Putamen (tissue), 1 donor: Measurements from ENCODE around the gene BTBD16.
A peak's percentile ranks its signal among the peaks of the same experiment; 100 is the strongest.

Experiments
- DNase-seq: peaks from one replicate; pipeline ENCODE4 v3.0.0-alpha.2; 2016; ENCODE audit warnings: low spot score

BTBD16 gene

GRCh38 chr10:122294511-122295450 lies 23.7 kb downstream of the BTBD16 start:
- DNase-seq: no peak

DNA sequence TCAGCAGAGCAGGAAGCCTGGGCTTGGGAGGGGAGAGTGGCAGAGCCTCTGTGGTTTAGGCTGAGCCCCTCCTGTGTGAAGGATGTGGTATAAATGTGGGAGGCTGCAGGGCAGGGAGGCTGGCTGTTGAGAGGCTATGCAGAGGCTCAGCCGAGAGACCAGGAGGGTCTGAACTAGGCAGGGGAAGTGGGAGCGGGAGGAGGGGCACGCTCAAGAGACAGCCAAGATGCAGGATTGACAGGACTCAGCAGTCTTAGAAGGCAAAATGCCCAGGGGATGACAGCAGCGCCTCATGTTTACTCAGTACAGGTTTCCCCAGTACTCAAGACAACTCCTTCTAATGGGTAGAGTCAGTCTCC lies 24.3 kb downstream of the BTBD16 start:
- DNase-seq: no peak

GRCh38 chr10:122296363-122297120 lies 25.4 kb downstream of the BTBD16 start:
- no peak for DNase-seq

DNA sequence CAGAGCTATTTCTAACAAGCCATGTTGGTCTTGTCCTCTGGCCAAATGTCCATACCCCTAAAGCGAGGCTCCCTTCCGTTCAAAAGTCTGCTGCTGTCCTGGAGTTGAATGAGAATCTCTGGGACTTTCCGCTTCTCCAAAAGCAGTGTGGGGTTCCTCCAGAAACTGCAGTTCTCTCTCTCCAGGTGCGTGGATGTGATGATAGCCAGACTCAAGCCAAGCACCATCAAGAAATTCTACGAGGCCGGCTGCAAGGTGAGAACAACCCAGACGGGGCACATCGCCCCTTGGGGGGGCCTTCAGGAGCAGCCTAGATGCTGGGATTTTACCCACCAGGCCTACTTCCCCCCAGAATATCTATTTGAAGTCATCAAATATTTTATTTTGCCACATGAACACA lies 26.5 kb downstream of the BTBD16 start:
- DNase-seq: no peak

GRCh38 chr10:122298206-122298597 lies 27.1 kb downstream of the BTBD16 start:
- DNase-seq: no peak

DNA sequence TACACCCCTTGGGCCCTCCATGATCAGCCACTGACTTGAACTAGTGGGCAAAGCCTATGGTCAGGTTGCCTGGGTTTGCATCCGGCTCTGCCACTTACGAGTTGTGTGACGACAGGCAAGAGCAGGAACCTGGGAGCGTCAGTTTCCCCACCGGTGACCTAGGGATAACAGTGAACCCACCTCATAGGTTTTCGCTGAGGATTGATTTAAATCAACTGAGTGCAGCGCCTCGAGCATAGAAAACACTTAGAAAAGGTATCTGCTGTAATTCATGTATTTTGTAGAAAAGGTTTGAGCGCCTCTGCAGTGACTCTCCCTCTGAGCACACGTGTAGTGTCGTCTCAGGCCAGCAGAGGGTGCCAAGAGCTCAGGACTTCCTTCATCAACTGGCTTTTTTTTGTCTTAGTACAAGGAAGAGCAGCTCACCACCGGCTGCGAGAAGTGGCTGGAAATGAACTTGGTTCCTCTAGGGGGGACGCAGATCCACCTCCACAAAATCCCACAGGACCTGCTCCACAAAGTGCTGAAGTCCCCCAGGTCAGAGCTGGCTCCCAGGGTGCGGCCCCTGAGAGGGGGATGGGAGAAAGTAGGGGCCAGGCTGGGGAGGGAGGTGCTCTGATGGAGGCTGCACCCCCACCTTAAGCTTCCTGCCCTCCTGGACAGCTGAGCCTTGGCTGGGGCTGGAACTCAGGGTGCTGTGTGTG lies 27.7 kb downstream of the BTBD16 start:
- peak; percentile 85 for DNase-seq

DNA sequence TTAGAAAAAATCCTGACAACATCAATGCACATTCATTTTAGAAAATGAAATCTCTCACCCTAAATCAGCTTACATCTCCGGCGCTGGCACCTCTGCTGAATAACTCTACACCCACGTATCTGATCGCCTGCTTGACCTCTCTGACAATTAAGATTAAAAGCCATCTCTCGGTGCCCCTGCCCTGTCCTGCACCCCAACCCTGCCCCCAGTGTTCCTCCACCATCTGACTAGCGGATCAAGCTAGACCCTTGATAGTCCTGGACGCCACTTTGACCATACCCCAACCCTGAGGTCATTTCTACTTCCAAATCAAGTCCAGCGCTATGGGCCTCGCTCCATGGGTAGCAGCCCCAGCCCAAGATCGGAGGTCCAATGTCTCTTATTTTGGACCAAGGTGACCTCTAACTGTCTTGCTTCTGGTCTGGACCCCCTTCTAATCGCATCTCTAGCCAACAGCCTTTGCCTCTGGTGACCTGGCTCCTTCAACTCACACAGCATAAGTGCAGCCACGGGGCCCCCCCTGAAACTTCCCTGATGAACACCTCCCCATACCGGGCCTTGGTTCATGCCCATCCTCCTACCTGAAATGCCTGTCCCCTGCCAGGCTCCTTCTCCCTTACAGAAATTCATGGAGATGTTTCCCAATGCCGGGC lies 28.5 kb downstream of the BTBD16 start:
- DNase-seq: no peak

DNA sequence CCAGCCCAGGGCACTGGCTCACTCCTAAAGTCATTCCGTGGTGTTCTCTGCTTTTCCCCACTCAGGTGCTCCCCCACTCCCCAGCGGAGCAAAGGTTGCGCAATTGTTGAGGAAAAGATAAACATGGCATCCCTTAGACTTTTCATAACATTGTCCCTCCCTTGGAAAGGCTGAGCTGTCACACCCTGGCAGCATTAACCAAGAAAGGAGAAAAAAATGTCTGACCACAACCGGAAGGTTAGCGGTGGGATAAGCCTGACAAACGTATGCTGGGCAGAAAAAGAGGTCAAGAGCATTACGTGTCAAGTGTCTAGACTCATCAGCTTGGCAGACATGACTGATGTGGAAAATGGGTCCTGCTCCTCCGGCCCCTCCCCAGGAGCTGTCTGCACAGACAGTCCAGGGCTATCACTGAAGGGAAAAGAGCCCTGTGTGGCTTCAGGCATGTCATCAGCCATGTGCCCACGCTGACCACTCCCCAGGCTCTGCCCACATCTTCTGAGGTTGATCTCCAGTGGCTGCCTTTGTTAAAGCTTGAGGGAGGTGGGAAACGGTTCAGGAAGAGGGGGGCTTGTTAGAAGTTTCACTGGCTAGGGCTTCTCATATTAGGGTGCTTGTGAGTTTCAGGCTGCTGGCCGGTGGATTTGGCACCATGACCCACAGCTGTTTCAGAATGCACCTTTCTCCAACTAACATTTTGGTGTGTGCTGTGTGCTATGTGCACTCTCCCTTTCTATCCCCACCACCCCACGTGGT lies 30.1 kb downstream of the BTBD16 start:
- no peak for DNase-seq

DNA sequence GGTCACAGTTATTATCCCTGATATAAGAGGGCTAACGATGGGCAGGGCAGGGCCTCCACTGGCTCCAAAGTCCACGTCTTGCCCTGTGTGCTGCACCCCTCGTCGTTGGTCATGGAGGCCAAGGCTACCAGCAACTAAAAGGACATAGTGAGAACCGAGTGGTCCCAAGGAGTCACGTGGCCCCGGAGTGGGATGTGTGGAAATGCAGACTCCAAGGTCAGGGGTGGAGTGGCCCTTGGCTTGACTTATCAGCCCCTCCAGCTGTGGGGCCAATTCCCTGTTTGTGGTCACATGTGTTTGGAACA lies 30.7 kb downstream of the BTBD16 start:
- no peak for DNase-seq

GRCh38 chr10:122302315-122302714 lies 31.2 kb downstream of the BTBD16 start:
- DNase-seq: no peak

DNA sequence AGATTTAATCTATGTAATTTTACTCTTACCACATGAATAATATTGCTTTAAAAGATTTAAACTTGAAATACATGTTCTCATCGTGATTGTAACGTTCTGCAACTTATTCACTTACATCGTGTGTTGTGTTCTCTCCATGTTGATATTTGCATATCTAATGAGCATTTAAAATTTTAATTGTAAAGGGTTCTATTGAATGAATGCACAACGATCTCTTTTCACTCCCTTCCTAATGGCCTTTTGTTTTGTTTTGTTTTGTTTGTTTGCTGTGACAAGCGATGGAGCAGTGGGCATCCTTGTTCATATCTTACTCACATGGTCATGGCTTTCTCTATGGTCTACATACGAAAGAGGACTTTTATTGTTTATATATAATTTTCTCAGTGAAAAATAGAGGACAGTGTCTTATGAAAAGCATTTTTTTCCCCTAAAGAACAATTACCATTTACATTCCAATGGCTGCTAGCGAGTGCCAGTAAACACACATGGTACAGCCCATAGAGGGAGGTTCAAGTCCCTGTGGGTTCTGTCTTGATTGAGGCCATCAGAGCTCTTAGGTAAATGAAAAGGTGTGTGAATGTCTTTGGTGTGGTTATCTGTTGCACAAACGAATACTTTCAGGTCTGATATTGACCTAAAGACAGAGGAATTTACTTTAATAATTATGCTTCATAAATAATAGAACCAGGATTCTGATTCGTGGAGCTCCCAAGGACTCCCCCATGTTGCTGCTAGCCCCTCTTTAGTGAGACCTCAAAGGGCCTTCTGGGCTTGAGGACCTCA lies 32.4 kb downstream of the BTBD16 start:
- DNase-seq: peak; percentile 82

GRCh38 chr10:122304054-122304579 lies 33.0 kb downstream of the BTBD16 start:
- DNase-seq: no peak

GRCh38 chr10:122306282-122306681 lies 35.2 kb downstream of the BTBD16 start:
- DNase-seq: no peak

- DNase-seq: no peak
These were observed 35.6 kb downstream of the BTBD16 start for GRCh38 chr10:122306744-122307143.

GRCh38 chr10:122307669-122308416 lies 36.7 kb downstream of the BTBD16 start:
- no peak for DNase-seq

DNA sequence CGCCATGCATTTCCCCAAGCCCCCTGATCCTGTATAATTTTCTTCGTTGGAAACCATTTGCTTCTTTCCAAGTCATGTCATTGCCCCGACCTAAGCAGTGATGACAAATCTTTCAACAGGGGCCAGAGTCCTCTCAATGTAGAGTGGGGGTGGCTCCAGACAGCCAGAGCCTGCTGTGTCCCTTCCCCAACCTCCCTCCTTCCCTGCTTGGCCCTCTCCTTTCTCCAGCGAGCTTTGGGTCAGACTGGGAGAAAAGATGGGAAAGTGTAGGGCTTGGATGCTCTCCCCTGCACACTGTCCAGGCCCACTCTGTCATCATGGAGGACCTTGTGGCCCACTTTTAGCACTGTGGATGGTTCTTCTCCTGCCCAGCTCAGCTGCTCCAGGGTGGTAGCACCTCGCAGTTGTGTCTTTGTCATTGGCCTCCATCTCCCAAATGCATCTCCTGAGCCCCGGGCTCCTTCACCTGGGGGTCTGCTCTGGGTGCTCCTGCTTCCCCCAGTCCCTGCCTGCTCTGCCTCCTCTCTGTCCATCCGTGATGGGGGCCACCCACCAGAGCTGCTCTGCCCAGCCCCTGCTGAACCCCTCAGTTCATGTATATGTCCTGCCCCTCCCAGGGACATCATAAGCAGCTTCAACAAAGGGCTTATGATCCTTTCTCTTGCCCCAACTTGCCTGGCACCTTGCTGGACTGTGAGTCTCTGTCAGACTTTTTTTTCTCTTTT lies 37.5 kb downstream of the BTBD16 start:
- no peak for DNase-seq

DNA sequence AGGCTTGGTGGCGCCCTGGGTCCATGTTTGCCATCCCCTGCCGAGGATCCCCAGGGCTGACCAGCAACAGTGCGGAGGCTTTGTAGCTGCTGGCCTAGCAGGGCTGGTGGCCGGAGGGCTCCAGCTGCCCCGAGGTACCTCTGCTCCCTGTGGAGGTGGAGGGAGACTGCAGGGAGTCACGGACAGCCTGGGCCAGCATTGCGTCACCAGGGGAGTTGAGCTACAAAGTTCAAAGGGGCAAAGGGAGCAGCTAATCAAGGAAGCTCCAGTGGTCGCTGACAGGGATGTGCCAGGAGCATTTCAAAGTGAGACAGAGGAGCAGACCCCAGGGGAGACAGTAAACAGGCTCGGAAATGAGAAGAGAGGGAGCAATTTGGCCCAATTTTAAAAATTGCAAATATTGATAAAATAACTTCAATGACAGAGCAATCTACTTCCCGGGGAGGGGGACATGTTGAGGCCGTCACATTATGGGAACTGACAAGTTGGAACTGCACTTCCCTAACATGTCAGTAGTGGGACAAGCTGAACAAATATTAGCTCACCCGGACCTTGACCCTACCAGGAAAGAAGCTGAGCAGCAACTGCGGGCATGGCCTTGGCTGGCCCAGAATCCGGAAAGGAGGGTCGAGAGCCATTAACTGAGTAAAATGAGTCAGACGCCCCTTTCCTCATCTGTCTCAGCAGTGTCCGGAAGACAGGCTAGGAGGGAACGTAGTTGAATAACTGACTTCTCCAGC lies 39.4 kb downstream of the BTBD16 start:
- DNase-seq: no peak

DNA sequence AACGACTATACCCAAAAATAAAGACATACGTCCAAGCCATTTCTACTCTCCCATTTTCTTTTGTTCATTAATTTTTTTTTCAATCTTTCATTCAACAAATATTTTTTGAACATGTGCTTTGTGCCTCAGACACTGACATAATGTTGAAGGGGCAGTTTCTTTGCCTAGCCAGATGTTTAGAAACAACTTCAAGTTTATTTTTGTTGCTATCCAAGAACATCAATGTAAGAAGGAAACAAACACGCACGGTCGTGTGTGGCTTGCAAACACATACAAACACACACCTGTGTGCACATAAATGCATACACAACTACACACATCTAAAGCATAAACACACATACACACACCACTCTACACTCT lies 39.9 kb downstream of the BTBD16 start:
- no peak for DNase-seq
